Hepatocyte (in vitro differentiated cells): ENCODE results near the gene PLXNB3. TPM values are rescaled to one million over a fixed set of nuclear protein-coding genes. Genes with fewer than 3 reads are reported as not detected.

Experiments
- DNase-seq: peaks from one replicate; pipeline ENCODE4 v3.0.0-alpha.2; 2016; ENCODE audit warnings: low spot score
- H2AFZ ChIP-seq: fragments of 200-600 bp; sonication (generic); 2 replicates; pipeline ENCODE4 v1.6.0; 2016; ENCODE audit warnings: antibody characterized with exemption, mild to moderate bottlenecking
- H3K27ac ChIP-seq: fragments of 200-600 bp; sonication (generic); 2 replicates; pipeline ENCODE4 v1.5.1; 2016; ENCODE audit warnings: mild to moderate bottlenecking
- H3K27me3 ChIP-seq: fragments of 200-600 bp; sonication (generic); 2 replicates; pipeline ENCODE4 v1.6.1; 2016
- H3K36me3 ChIP-seq: fragments of 200-600 bp; sonication (generic); replicated peaks from 2 replicates; pipeline ENCODE4 v1.5.1; 2016; ENCODE audit warnings: low read depth; ENCODE audit not compliant: insufficient read depth
- H3K4me1 ChIP-seq: fragments of 200-600 bp; sonication (generic); 2 replicates; pipeline ENCODE4 v1.5.1; 2016; ENCODE audit warnings: mild to moderate bottlenecking, moderate library complexity; ENCODE audit not compliant: insufficient read depth
- H3K4me2 ChIP-seq: fragments of 200-600 bp; sonication (generic); 2 replicates; pipeline ENCODE4 v1.6.0; 2016
- H3K4me3 ChIP-seq: fragments of 200-600 bp; sonication (generic); 2 replicates; pipeline ENCODE4 v1.5.1; 2016; ENCODE audit warnings: mild to moderate bottlenecking
- H3K79me2 ChIP-seq: fragments of 200-600 bp; sonication (generic); 2 replicates; pipeline ENCODE4 v1.6.0; 2017; ENCODE audit warnings: mild to moderate bottlenecking
- H3K9me2 ChIP-seq: fragments of 200-600 bp; sonication (generic); replicated peaks from 2 replicates; pipeline ENCODE4 v1.6.0; 2017; ENCODE audit warnings: mild to moderate bottlenecking; ENCODE audit not compliant: insufficient read depth
- H3K9me3 ChIP-seq: fragments of 200-600 bp; sonication (generic); 2 replicates; pipeline ENCODE4 v1.5.1; 2016; ENCODE audit warnings: low read depth, mild to moderate bottlenecking
- H4K20me1 ChIP-seq: fragments of 200-600 bp; sonication (generic); 2 replicates; pipeline ENCODE4 v1.6.0; 2016; ENCODE audit warnings: mild to moderate bottlenecking; ENCODE audit not compliant: insufficient read depth, poor library complexity, severe bottlenecking
- CTCF ChIP-seq: fragments of 200-600 bp; sonication (generic); IDR thresholded peaks from 2 replicates; pipeline ENCODE4 v1.5.1; 2016; ENCODE audit warnings: antibody characterized with exemption, mild to moderate bottlenecking; ENCODE audit not compliant: poor library complexity
- EZH2 ChIP-seq: fragments of 200-600 bp; sonication (generic); IDR thresholded peaks from 2 replicates; pipeline ENCODE4 v1.6.1; 2016; ENCODE audit warnings: antibody characterized with exemption, mild to moderate bottlenecking, borderline replicate concordance
- EZH2phosphoT487 ChIP-seq: fragments of 200-600 bp; sonication (generic); IDR thresholded peaks from one replicate; pipeline ENCODE4 v1.6.1; 2018; ENCODE audit warnings: antibody characterized with exemption, mild to moderate bottlenecking, low read depth, moderate library complexity; ENCODE audit not compliant: unreplicated experiment, severe bottlenecking
- WGBS: methylation state at CpG from one replicate; pipeline ENCODE4 v1.1.6; 2016; ENCODE audit warnings: low lambda C conversion rate; ENCODE audit errors: missing lambda C conversion rate; 5-methylcytosine and 5-hydroxymethylcytosine counted together
- polyA plus RNA-seq: library from polyadenylated mRNA; unstranded; fragments of >200 nt; fragmentation: Nextera tagmentation; extraction: Ambion mirVana; gene quantifications from 2 replicates; pipeline ENCODE4 v1.2.1, GENCODE V29; 2016
- total RNA-seq: library from RNA; depleted of rRNA; stranded (reverse); fragments of >200 nt; gene quantifications from 2 replicates; pipeline ENCODE4 v1.2.3, GENCODE V29; 2014

PLXNB3 gene
- total and polyA plus RNA-seq, 2 experiments from 2014 or later: 0.27 to 0.87 TPM

- H4K20me1 ChIP-seq: no peaks in the 10 kb centered on the region
- H3K79me2 ChIP-seq: no peaks in the 10 kb centered on the region
- H3K4me1 ChIP-seq: peaks cover 4% of the 10 kb centered on the region
- H3K4me3 ChIP-seq: no peak overlapping the region
- H2AFZ ChIP-seq: no peak overlapping the region
- no peaks in the 10 kb centered on the region for H3K9me2 ChIP-seq
- 89% methylated on average over 18 of the region's 18 CpGs for WGBS
- no peaks in the 10 kb centered on the region for H3K36me3 ChIP-seq
- H3K27me3 ChIP-seq: no peaks in the 10 kb centered on the region
- no peak for DNase-seq
- H3K4me2 ChIP-seq: no peak overlapping the region
- no peak overlapping the region for H3K27ac ChIP-seq
- no peaks in the 10 kb centered on the region for H3K9me3 ChIP-seq
- TF ChIP-seq EZH2 (no peak), EZH2phosphoT487 (no peak), CTCF (no peak)
These were observed 6.8 kb downstream of the PLXNB3 start for GRCh38 chrX:153770601-153771414.

- Histone ChIP-seq H3K9me3 (no peaks in the 10 kb centered on the region), H3K4me2 (no peak overlapping the region), H2AFZ (no peak overlapping the region), H3K27ac (no peak overlapping the region), H3K9me2 (no peaks in the 10 kb centered on the region), H3K4me1 (no peaks in the 10 kb centered on the region), H3K27me3 (no peaks in the 10 kb centered on the region), H3K36me3 (no peaks in the 10 kb centered on the region), H3K79me2 (no peaks in the 10 kb centered on the region), H4K20me1 (no peaks in the 10 kb centered on the region), H3K4me3 (no peak overlapping the region)
- no peak for TF ChIP-seq EZH2
- no peak for TF ChIP-seq EZH2phosphoT487
- TF ChIP-seq CTCF: no peak
- 81% methylated on average over 33 of the region's 37 CpGs for WGBS
- DNase-seq: no peak
These were observed 7.6 kb downstream of the PLXNB3 start for GRCh38 chrX:153771415-153772315.

- H3K4me2 ChIP-seq: no peak overlapping the region
- no peak overlapping the region for H3K4me3 ChIP-seq
- DNase-seq: no peak
- no peaks in the 10 kb centered on the region for H3K4me1 ChIP-seq
- H3K9me3 ChIP-seq: no peaks in the 10 kb centered on the region
- H3K27ac ChIP-seq: no peak overlapping the region
- H3K9me2 ChIP-seq: no peaks in the 10 kb centered on the region
- H2AFZ ChIP-seq: no peak overlapping the region
- 79% methylated on average over 19 of the region's 21 CpGs for WGBS
- H3K36me3 ChIP-seq: no peaks in the 10 kb centered on the region
- H4K20me1 ChIP-seq: no peaks in the 10 kb centered on the region
- no peaks in the 10 kb centered on the region for H3K27me3 ChIP-seq
- TF ChIP-seq CTCF (no peak), EZH2 (no peak), EZH2phosphoT487 (no peak)
- no peaks in the 10 kb centered on the region for H3K79me2 ChIP-seq
These were observed 8.5 kb downstream of the PLXNB3 start for GRCh38 chrX:153772316-153773217.
